ENCODE results near the gene CCDC194.
"Not testable (repeated sequence)": the region's sequence is repeated elsewhere in the genome, so short reads cannot be mapped to it uniquely, and the experiment has no call there.

Gene CCDC194

GRCh38 chr19:17365361-17365760 lies 28.6 kb downstream of the CCDC194 start:
- no peak overlapping the region for H2AFZ ChIP-seq (ENCODE audit: low read depth, low read length)
- no peaks in the 10 kb centered on the region for H3K36me3 ChIP-seq (ENCODE audit: insufficient read depth, low read length)
- no peaks in the 10 kb centered on the region for H3K4me1 ChIP-seq (ENCODE audit: insufficient read depth, low read length)
- H3K4me2 ChIP-seq (ENCODE audit: insufficient read depth, low read length), result no peak overlapping the region
- H3K9ac ChIP-seq (ENCODE audit: low read depth, low read length), result no peak overlapping the region
- DNase-seq (no peak), ATAC-seq (ENCODE audit: insufficient read depth, low read depth) (no peak)
- H3K79me2 ChIP-seq (ENCODE audit: insufficient read depth, low read length), result no peaks in the 10 kb centered on the region
- H3K9me3 ChIP-seq (ENCODE audit: insufficient read depth, low read length, severe bottlenecking), result no peaks in the 10 kb centered on the region
- H3K27ac ChIP-seq (ENCODE audit: low read length), result no peak overlapping the region
- no peak overlapping the region for H3K4me3 ChIP-seq (ENCODE audit: low read depth in 1 of 2, low read length in 2 of 2)
- no peaks in the 10 kb centered on the region for H3K27me3 ChIP-seq (ENCODE audit: insufficient read depth, low read length, poor library complexity)
- H4K20me1 ChIP-seq (ENCODE audit: insufficient read depth, low read length), result no peaks in the 10 kb centered on the region
- TF ChIP-seq EZH2 (IDR thresholded peaks at IDR 0.05; ENCODE audit: borderline replicate concordance, low read depth, low read length, severe bottlenecking) (no peak), CTCF (IDR thresholded peaks at IDR 0.05; ENCODE audit: borderline replicate concordance, extremely low read depth, low read length, poor library complexity, severe bottlenecking) (no peak)

- H3K4me2 ChIP-seq (ENCODE audit: insufficient read depth, low read length); H4K20me1 ChIP-seq (ENCODE audit: insufficient read depth, low read length); H3K27ac ChIP-seq (ENCODE audit: low read length); H3K27me3 ChIP-seq (ENCODE audit: insufficient read depth, low read length, poor library complexity); H3K4me3 ChIP-seq (ENCODE audit: low read depth in 1 of 2, low read length in 2 of 2); H3K9ac ChIP-seq (ENCODE audit: low read depth, low read length); H3K36me3 ChIP-seq (ENCODE audit: insufficient read depth, low read length); ATAC-seq (ENCODE audit: insufficient read depth, low read depth); H3K4me1 ChIP-seq (ENCODE audit: insufficient read depth, low read length); H3K79me2 ChIP-seq (ENCODE audit: insufficient read depth, low read length); DNase-seq; H2AFZ ChIP-seq (ENCODE audit: low read depth, low read length); H3K9me3 ChIP-seq (ENCODE audit: insufficient read depth, low read length, severe bottlenecking): not testable (repeated sequence)
Measured at GRCh38 chr19:17363852-17364605, 30.0 kb downstream of the CCDC194 start.

GRCh38 chr19:17359905-17360800 lies 33.8 kb downstream of the CCDC194 start:
- no peaks in the 10 kb centered on the region for H4K20me1 ChIP-seq (ENCODE audit: insufficient read depth, low read length)
- no peaks in the 10 kb centered on the region for H3K4me1 ChIP-seq (ENCODE audit: insufficient read depth, low read length)
- DNase-seq (no peak), ATAC-seq (ENCODE audit: insufficient read depth, low read depth) (no peak)
- H3K4me3 ChIP-seq (ENCODE audit: low read depth in 1 of 2, low read length in 2 of 2), result no peak overlapping the region
- H3K9me3 ChIP-seq (ENCODE audit: insufficient read depth, low read length, severe bottlenecking), result no peaks in the 10 kb centered on the region
- H3K27ac ChIP-seq (ENCODE audit: low read length), result no peak overlapping the region
- H3K79me2 ChIP-seq (ENCODE audit: insufficient read depth, low read length), result no peaks in the 10 kb centered on the region
- TF ChIP-seq CTCF (IDR thresholded peaks at IDR 0.05; ENCODE audit: borderline replicate concordance, extremely low read depth, low read length, poor library complexity, severe bottlenecking) (no peak), EZH2 (IDR thresholded peaks at IDR 0.05; ENCODE audit: borderline replicate concordance, low read depth, low read length, severe bottlenecking) (no peak)
- H2AFZ ChIP-seq (ENCODE audit: low read depth, low read length), result no peak overlapping the region
- no peak overlapping the region for H3K4me2 ChIP-seq (ENCODE audit: insufficient read depth, low read length)
- H3K36me3 ChIP-seq (ENCODE audit: insufficient read depth, low read length), result no peaks in the 10 kb centered on the region
- H3K27me3 ChIP-seq (ENCODE audit: insufficient read depth, low read length, poor library complexity), result no peaks in the 10 kb centered on the region
- H3K9ac ChIP-seq (ENCODE audit: low read depth, low read length), result no peak overlapping the region

- TF ChIP-seq EZH2 (IDR thresholded peaks at IDR 0.05; ENCODE audit: borderline replicate concordance, low read depth, low read length, severe bottlenecking), result no peak
- TF ChIP-seq CTCF (IDR thresholded peaks at IDR 0.05; ENCODE audit: borderline replicate concordance, extremely low read depth, low read length, poor library complexity, severe bottlenecking), result no peak
- Histone ChIP-seq H3K27me3 (ENCODE audit: insufficient read depth, low read length, poor library complexity) (no peaks in the 10 kb centered on the region), H4K20me1 (ENCODE audit: insufficient read depth, low read length) (no peaks in the 10 kb centered on the region), H3K4me2 (ENCODE audit: insufficient read depth, low read length) (no peak overlapping the region), H3K4me1 (ENCODE audit: insufficient read depth, low read length) (no peaks in the 10 kb centered on the region), H3K9me3 (ENCODE audit: insufficient read depth, low read length, severe bottlenecking) (no peaks in the 10 kb centered on the region), H3K27ac (ENCODE audit: low read length) (no peak overlapping the region), H3K36me3 (ENCODE audit: insufficient read depth, low read length) (no peaks in the 10 kb centered on the region), H2AFZ (ENCODE audit: low read depth, low read length) (no peak overlapping the region), H3K9ac (ENCODE audit: low read depth, low read length) (no peak overlapping the region), H3K4me3 (ENCODE audit: low read depth in 1 of 2, low read length in 2 of 2) (no peak overlapping the region), H3K79me2 (ENCODE audit: insufficient read depth, low read length) (no peaks in the 10 kb centered on the region)
- ATAC-seq (ENCODE audit: insufficient read depth, low read depth) (no peak), DNase-seq (no peak)
Measured at GRCh38 chr19:17358395-17358794, 35.6 kb downstream of the CCDC194 start.
